ENCODE results near the gene CBFA2T3.

Gene CBFA2T3

DNA sequence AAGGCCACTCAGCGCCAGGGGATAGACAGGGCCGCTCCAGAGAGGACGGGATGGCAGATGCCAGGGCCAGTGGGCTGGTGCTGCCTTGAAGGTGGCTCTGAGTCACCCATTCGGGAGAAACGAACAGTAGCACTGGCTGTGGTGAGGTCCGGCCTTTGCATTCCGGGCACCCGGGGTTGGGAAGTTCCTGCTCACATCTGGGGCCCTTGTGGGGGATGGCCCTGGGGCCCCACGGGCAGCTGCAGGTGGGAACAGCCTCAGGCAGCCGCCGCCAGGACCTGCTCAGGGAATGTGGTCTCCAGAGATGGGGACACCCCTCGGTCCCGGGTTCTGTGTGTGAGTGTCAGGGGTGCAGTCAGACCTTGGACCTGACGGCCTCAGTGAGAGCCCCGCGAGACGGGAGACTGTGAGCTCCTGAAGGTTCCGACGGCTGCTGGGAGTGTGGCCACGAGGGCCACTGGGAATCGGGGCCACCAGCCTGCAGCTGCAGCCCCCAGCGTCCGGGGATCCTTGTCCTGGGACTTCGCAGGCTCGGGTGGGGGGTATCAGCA, 1.4 kb downstream of the CBFA2T3 start:
- DNase-seq (ENCODE audit: low read depth): no peak
- in situ Hi-C loops (cut with HindIII; ENCODE audit: low sequenced_read_pairs): no loop called here
- TF ChIP-seq, protein P1, sequence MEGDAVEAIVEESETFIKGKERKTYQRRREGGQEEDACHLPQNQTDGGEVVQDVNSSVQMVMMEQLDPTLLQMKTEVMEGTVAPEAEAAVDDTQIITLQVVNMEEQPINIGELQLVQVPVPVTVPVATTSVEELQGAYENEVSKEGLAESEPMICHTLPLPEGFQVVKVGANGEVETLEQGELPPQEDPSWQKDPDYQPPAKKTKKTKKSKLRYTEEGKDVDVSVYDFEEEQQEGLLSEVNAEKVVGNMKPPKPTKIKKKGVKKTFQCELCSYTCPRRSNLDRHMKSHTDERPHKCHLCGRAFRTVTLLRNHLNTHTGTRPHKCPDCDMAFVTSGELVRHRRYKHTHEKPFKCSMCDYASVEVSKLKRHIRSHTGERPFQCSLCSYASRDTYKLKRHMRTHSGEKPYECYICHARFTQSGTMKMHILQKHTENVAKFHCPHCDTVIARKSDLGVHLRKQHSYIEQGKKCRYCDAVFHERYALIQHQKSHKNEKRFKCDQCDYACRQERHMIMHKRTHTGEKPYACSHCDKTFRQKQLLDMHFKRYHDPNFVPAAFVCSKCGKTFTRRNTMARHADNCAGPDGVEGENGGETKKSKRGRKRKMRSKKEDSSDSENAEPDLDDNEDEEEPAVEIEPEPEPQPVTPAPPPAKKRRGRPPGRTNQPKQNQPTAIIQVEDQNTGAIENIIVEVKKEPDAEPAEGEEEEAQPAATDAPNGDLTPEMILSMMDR (IDR thresholded peaks at IDR 0.05; ENCODE audit: low read depth, low read length, missing control alignments): no peak
- no peak overlapping the region for H3K4me3 ChIP-seq (ENCODE audit: low read depth, low read length)

DNA sequence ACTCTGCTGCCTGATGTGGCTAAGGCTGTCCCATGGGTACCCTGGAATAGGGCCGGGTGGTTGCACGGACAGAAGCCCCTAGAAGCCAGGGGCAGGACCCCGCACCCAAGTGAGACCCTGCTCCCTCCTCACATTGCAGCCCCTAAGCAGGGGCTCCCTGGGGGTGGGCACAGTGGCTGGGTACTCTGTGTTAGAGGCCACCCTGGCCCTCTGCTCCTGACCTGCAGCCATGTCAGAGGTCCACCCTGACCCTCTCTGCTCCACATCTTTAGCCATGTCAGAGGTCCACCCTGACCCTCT, 2.1 kb downstream of the CBFA2T3 start:
- no peak overlapping the region for H3K4me3 ChIP-seq (ENCODE audit: low read depth, low read length)
- DNase-seq (ENCODE audit: low read depth): no peak
- TF ChIP-seq, protein P1 (IDR thresholded peaks at IDR 0.05; ENCODE audit: low read depth, low read length, missing control alignments): no peak
- in situ Hi-C loops (cut with HindIII; ENCODE audit: low sequenced_read_pairs): loop anchor here (25.0 kb wide), 1 partner anchor 237 kb away; the partner anchor contains the start of genes SLC22A31 and ZNF778

DNA sequence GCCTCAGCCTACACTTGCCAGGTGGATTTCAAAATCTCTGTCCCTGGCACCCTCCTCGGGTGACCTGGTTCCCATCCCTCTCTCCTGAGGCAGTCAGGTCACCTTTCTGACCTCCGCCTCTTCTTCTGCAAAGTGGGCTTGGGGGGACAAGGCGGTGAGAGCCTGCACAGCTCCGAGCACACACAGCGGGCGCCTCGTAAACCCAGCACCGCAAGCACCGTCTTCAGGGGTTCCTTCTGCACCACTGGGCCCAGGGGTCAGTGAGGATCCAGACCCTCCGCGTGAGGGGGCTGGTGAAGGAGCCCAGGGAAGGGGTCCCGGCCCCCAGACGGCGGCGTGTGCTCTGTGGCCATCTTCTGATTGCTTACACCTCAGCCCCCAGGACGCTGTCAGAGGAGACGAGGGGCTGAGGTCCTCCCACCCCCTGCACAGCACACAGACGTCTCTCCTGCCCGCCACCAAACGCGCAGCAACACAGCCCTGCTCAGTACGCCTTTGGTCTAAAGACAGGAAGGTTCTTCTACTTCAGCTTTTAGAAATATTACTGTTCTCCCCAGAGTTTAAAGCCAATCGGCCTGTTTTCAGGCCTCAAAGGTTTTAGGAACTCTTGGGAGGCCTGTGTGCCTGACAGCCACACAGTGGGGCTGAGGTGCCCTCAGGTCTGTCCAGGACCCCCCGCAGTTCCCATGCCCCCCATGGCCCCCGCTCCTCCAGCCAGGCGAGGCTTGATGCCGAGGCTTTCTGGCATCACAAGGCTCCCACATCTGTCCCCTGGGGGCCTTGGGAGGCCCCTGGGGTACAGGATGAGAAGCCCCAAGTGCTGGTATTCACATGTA, 2.7 kb downstream of the CBFA2T3 start:
- H3K4me3 ChIP-seq (ENCODE audit: low read depth, low read length): no peak overlapping the region
- TF ChIP-seq, protein P1 (IDR thresholded peaks at IDR 0.05; ENCODE audit: low read depth, low read length, missing control alignments): no peak
- no peak for DNase-seq (ENCODE audit: low read depth)
- in situ Hi-C loops (cut with HindIII; ENCODE audit: low sequenced_read_pairs): loop anchor here (25.0 kb wide), 1 partner anchor 238 kb away; the partner anchor contains the start of genes SLC22A31 and ZNF778

DNA sequence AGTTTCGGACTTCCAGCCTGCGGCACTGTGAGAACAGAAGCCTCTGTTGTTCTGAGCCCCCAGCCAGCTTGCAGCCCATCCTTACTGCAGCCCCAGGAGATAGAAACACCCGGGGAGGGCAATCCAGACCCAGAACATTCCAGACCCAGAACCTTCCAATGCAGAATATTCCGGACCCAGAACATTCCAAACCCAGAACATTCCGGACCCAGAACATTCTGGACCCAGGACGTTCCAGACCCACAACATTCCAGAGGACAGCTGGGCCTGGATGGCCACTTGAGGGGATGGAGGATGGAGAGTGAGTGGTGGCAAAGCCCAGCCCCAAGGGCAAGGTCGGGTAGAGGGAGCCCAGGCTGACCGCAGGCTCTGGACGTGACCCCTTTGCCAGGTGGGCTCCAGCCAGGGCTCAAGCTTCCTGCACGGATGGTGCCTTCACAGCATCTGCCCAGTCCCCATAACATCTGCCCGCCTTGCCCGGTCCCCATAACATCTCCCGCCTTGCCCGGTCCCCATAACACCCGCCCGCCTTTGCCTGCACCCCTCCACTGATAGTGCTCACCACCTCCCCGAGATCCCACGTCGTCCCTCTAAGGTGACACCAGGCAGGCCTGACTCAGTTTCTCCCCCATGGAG, 3.5 kb downstream of the CBFA2T3 start:
- no peak overlapping the region for H3K4me3 ChIP-seq (ENCODE audit: low read depth, low read length)
- TF ChIP-seq, protein P1 (IDR thresholded peaks at IDR 0.05; ENCODE audit: low read depth, low read length, missing control alignments): no peak
- in situ Hi-C loops (cut with HindIII; ENCODE audit: low sequenced_read_pairs): loop anchor here (25.0 kb wide), 1 partner anchor 239 kb away; the partner anchor contains the start of genes SLC22A31 and ZNF778
- DNase-seq (ENCODE audit: low read depth): no peak

DNA sequence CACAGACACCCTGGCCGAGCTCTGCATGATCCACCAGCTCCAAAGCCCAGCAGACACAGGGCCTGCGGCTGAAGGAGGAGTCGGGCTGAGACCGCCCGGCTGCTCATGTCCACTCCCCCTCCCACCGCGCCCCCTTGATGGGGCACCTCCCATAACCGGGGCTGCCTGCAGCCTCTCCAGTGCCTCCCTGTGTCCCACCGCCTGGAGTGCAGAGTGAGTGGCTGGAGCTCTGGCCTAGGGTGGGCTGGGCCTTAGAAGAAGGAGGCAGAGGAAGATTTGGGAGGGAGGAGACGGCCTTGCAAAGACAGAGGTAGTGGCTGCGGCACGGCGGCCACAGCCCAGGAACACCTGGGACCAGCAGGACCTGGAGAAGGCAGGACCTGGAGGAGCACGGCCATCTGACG, 4.0 kb downstream of the CBFA2T3 start:
- no peak for DNase-seq (ENCODE audit: low read depth)
- no peak overlapping the region for H3K4me3 ChIP-seq (ENCODE audit: low read depth, low read length)

DNA sequence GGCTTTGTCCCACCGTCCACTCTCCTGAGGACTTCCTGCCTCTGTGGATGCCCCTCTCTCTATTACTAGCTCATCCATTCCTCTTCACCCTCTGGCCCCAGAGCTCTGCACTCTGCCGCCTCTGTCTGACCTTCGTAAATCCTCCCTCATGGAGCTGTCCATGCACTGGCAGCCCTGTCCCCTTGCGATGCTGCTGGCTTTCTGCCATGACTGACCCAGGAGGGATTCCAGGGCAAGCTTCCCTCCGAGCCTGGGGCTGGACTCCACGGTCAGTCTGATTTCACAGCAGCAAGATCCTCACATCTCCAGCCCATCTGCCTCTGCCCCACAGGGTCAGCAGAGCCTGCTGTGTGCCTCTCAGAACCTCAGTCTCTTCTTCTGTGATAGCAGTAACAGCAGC, 4.7 kb downstream of the CBFA2T3 start:
- no peak overlapping the region for H3K4me3 ChIP-seq (ENCODE audit: low read depth, low read length)
- TF ChIP-seq, protein P1 (IDR thresholded peaks at IDR 0.05; ENCODE audit: low read depth, low read length, missing control alignments): no peak
- in situ Hi-C loops (cut with HindIII; ENCODE audit: low sequenced_read_pairs): loop anchor here (25.0 kb wide), 1 partner anchor 240 kb away; the partner anchor contains the start of genes SLC22A31 and ZNF778
- DNase-seq (ENCODE audit: low read depth): no peak

More for the DNA sequence above, 4.0 kb downstream of the CBFA2T3 start:
- TF ChIP-seq, protein P1 (IDR thresholded peaks at IDR 0.05; ENCODE audit: low read depth, low read length, missing control alignments): no peak
- in situ Hi-C loops (cut with HindIII; ENCODE audit: low sequenced_read_pairs): loop anchor here (25.0 kb wide), 1 partner anchor 239 kb away; the partner anchor contains the start of genes SLC22A31 and ZNF778
